ENCODE results near the gene SPG7. TPM values are rescaled to one million over a fixed set of nuclear protein-coding genes. Genes with fewer than 3 reads are reported as not detected.

SPG7 gene
- total RNA-seq, 1 donor from 2014 or later = 166 TPM

- H3K9me3 Mint-ChIP-seq (ENCODE audit: unreplicated experiment) = peaks cover 12% of the 10 kb centered on the region
- TF ChIP-seq CTCF (IDR thresholded peaks at IDR 0.05; ENCODE audit: partially characterized antibody, unreplicated experiment) = peak; percentile 65
- H3K36me3 Mint-ChIP-seq (ENCODE audit: unreplicated experiment) = no peaks in the 10 kb centered on the region
- H3K27me3 Mint-ChIP-seq (ENCODE audit: unreplicated experiment) = peaks cover 15% of the 10 kb centered on the region
- DNase-seq = peak; percentile 88
- H3K4me3 Mint-ChIP-seq (ENCODE audit: unreplicated experiment) = no peak overlapping the region
- no peak overlapping the region for H3K27ac Mint-ChIP-seq (ENCODE audit: unreplicated experiment)
- H3K4me1 Mint-ChIP-seq (ENCODE audit: low read depth, unreplicated experiment) = peaks cover 15% of the 10 kb centered on the region
These were observed 66.6 kb downstream of the SPG7 start for GRCh38 chr16:89574681-89575246.

DNA sequence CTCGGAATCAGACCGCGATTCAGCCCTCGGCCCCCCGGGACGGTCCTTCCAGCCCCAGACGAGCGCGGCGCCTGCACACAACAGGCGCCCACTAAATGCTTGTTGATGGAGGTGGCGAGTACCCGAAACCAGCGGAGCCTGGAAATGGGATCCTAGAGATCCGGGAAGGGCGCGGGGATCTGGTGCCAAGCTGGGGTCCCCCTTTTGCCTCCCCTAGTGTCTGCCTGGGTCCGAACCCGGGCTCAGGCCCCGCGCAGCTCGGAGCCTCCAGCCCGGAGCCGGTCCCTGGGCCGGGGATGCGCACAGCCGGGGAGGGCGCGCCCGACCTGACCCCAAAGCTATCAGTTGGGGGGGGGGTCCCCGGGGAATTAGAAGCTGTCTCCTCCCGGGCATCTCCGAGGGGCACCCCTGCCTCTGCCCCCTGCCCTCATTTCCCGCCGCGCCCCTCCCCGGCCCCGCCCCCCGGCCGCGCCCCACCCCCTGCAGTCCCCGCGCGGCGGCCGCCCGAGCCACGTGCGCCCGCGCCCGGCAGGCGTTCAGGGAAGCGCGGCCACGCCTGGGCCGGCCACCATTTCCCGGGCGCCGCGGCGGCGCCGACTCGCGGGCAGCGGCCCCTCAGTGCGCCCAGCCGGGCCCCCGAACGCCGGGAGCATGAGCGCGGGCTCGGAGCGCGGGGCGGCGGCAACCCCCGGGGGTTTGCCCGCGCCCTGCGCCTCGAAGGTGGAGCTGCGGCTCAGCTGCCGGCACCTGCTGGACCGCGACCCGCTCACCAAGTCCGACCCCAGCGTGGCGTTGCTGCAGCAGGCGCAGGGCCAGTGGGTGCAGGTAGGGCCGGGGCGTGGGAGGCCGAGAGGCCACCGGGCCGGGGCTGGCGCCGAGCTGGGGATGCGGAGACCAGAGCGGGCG, 67.3 kb downstream of the SPG7 start, which contains the start of gene CPNE7:
Gene CPNE7 (plus strand): TSS at position 512 of the 906 bp plus-strand sequence. CDS start 140 bp downstream, at position 652.
- DNase-seq = no peak

GRCh38 chr16:89576153-89577054, 68.2 kb downstream of the SPG7 start:
- no peak overlapping the region for H3K4me3 Mint-ChIP-seq (ENCODE audit: unreplicated experiment)
- no peak overlapping the region for H3K27ac Mint-ChIP-seq (ENCODE audit: unreplicated experiment)
- peaks cover 15% of the 10 kb centered on the region for H3K4me1 Mint-ChIP-seq (ENCODE audit: low read depth, unreplicated experiment)
- H3K9me3 Mint-ChIP-seq (ENCODE audit: unreplicated experiment) = peaks cover 10% of the 10 kb centered on the region
- DNase-seq = no peak
- no peak for TF ChIP-seq CTCF (IDR thresholded peaks at IDR 0.05; ENCODE audit: partially characterized antibody, unreplicated experiment)
- H3K36me3 Mint-ChIP-seq (ENCODE audit: unreplicated experiment) = no peaks in the 10 kb centered on the region
- H3K27me3 Mint-ChIP-seq (ENCODE audit: unreplicated experiment) = peaks cover 13% of the 10 kb centered on the region

More for the DNA sequence above, 67.3 kb downstream of the SPG7 start, which contains the start of gene CPNE7:
- no peaks in the 10 kb centered on the region for H3K36me3 Mint-ChIP-seq (ENCODE audit: unreplicated experiment)
- H3K9me3 Mint-ChIP-seq (ENCODE audit: unreplicated experiment) = peaks cover 10% of the 10 kb centered on the region
- H3K4me3 Mint-ChIP-seq (ENCODE audit: unreplicated experiment) = no peak within 1 kb of the TSS
- H3K27ac Mint-ChIP-seq (ENCODE audit: unreplicated experiment) = no peak within 1 kb of the TSS
- H3K4me1 Mint-ChIP-seq (ENCODE audit: low read depth, unreplicated experiment) = peaks cover 15% of the 10 kb centered on the region
- peaks cover 14% of the 10 kb centered on the region for H3K27me3 Mint-ChIP-seq (ENCODE audit: unreplicated experiment)
- TF ChIP-seq CTCF (IDR thresholded peaks at IDR 0.05; ENCODE audit: partially characterized antibody, unreplicated experiment) = no peak

GRCh38 chr16:89577055-89577759, 69.0 kb downstream of the SPG7 start:
- Mint-ChIP-seq H3K27me3 (ENCODE audit: unreplicated experiment) (peaks cover 13% of the 10 kb centered on the region), H3K27ac (ENCODE audit: unreplicated experiment) (no peak overlapping the region), H3K4me1 (ENCODE audit: low read depth, unreplicated experiment) (peaks cover 12% of the 10 kb centered on the region), H3K9me3 (ENCODE audit: unreplicated experiment) (peaks cover 10% of the 10 kb centered on the region), H3K4me3 (ENCODE audit: unreplicated experiment) (no peak overlapping the region), H3K36me3 (ENCODE audit: unreplicated experiment) (no peaks in the 10 kb centered on the region)
- no peak for DNase-seq
- no peak for TF ChIP-seq CTCF (IDR thresholded peaks at IDR 0.05; ENCODE audit: partially characterized antibody, unreplicated experiment)
